Measurements from ENCODE around the gene FRS3. TPM values are rescaled to one million over a fixed set of nuclear protein-coding genes. Genes with fewer than 3 reads are reported as not detected.

The FRS3 gene
- total and polyA plus RNA-seq, 2 of the 8 experiments (the other 6 are each of a cell fraction or from before 2014, with no cell fraction given), result 3.4 to 4.4 TPM

GRCh38 chr6:41783106-41783780, 3.5 kb upstream of the FRS3 start (continued):
- TF ChIP-seq HDAC2 (IDR thresholded peaks at IDR 0.05; ENCODE audit: borderline replicate concordance in 1 of 2, low read depth in 2 of 2, low read length in 2 of 2), result no peak
- no peak for TF ChIP-seq CHD2 (IDR thresholded peaks at IDR 0.05; ENCODE audit: low read length)
